Measurements from ENCODE around the gene DPH2. TPM values are rescaled to one million over a fixed set of nuclear protein-coding genes. Genes with fewer than 3 reads are reported as not detected.

The DPH2 gene
- total RNA-seq, 4 donors from 2014 or later, result 10.4 to 16.8 (median 12.3) TPM

DNA sequence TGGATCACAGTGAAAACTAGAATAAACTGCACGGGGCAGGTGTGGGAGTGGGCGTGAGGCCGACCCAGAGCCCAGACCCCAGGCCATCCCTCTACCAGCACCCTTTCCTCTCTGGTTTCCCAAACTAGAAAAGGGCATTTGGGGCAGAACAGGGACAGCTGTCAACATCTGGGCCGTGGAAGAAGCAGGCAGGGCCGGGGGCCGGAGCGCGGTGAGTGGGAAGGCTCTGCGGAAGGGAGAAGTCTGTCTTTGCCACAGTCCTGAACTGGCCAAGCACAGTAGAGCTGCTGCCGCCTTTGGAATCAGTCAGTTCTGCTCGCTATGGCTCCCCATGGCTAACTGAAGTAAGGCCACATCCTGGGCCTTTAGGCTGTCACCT lies 28.2 kb downstream of the DPH2 start:
- TF ChIP-seq, protein P1, sequence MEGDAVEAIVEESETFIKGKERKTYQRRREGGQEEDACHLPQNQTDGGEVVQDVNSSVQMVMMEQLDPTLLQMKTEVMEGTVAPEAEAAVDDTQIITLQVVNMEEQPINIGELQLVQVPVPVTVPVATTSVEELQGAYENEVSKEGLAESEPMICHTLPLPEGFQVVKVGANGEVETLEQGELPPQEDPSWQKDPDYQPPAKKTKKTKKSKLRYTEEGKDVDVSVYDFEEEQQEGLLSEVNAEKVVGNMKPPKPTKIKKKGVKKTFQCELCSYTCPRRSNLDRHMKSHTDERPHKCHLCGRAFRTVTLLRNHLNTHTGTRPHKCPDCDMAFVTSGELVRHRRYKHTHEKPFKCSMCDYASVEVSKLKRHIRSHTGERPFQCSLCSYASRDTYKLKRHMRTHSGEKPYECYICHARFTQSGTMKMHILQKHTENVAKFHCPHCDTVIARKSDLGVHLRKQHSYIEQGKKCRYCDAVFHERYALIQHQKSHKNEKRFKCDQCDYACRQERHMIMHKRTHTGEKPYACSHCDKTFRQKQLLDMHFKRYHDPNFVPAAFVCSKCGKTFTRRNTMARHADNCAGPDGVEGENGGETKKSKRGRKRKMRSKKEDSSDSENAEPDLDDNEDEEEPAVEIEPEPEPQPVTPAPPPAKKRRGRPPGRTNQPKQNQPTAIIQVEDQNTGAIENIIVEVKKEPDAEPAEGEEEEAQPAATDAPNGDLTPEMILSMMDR (IDR thresholded peaks at IDR 0.05; ENCODE audit: low read depth), result no peak

DNA sequence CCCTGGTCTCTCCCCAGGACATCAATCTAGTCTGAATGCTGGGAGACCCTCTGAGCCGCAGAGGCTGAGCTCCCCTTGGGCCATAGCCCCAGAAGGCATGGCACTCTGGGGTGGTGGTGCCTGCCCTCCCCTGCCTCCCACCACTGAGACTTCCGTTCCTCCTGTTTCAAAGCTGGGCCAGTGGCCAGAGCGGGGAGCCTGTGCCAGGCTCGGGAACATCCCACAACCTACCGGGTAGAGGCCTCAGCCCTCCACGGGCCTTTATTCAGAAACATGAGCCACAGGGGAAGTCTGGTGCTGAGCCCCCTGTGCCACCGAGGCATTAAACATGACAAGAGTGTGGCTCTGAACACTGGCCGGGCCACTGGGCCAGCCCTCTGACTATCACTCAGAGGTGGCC lies 29.6 kb downstream of the DPH2 start:
- TF ChIP-seq, protein P1 (IDR thresholded peaks at IDR 0.05; ENCODE audit: low read depth), result no peak

DNA sequence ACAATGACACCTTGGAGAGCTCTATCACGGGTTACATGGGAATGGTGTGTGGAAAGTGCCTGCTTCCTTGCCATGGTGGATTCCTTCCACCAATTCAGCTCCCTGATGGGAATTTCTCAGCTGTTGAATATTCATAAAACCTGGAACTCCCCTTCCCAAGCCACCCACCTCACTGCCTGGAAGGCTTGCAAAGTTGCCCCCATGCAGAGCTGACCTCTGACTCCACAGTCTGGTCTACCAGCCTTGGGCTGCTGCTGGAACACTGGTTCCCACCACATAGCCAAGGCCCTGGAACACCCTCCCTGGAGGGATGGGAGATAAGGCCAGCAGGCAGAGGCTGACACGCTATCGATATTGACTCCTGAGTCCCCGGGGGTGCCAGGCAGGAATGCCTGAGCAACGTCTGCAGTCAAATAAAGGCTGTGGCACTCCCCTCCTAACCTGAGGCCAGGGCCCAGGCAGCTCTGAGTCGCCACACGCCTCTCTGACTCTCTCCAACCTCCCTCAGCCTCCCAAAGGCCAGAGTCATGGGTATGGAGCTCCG lies 30.4 kb downstream of the DPH2 start:
- TF ChIP-seq, protein P1 (IDR thresholded peaks at IDR 0.05; ENCODE audit: low read depth), result no peak

DNA sequence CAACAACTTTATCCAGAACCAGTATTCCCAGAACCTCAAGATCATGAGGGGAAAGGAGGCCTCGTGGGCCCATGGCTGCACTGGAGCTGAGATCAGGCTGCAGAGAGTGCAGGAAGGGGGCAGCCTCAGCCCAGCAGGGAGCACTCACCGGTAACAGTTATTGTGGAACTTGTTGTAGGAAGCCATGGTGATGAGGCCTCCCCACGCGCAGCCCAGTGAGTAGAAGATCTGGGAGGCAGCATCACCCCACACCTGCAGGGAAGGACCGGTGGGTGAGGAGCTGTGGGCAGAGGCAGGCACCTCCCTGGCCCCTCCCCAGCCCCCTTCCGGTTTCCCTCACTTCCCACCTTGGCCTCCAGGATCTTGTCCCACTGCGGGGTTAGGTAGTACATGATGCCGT lies 32.4 kb downstream of the DPH2 start:
- TF ChIP-seq, protein P1 (IDR thresholded peaks at IDR 0.05; ENCODE audit: low read depth), result no peak

DNA sequence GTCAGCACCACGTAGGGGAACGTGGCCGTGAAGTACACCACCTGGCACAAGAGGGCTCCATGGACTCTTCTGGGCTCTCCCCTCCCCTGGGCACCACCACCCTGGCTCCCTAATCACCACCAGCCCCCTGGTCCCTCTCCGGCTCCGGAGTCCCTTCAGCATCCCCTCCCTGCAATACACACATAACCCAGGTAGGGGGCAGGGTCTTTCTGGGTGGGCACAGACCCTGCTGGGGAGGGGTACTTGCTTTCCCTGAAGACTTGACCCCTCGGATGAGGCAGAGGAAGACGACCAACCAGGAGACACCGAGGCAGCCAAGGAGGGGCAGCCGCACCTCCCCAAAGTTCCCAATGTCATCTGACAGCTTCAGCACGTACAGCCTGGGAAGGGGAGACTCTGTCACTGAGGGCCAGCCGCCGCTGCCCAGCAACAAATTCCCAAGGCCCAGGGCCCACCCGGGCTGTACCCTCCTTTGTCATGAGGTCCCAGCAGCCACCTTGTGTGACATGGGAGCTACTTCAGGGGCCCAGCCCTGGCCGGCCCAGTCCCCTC lies 32.9 kb downstream of the DPH2 start:
- TF ChIP-seq, protein P1 (IDR thresholded peaks at IDR 0.05; ENCODE audit: low read depth), result no peak

DNA sequence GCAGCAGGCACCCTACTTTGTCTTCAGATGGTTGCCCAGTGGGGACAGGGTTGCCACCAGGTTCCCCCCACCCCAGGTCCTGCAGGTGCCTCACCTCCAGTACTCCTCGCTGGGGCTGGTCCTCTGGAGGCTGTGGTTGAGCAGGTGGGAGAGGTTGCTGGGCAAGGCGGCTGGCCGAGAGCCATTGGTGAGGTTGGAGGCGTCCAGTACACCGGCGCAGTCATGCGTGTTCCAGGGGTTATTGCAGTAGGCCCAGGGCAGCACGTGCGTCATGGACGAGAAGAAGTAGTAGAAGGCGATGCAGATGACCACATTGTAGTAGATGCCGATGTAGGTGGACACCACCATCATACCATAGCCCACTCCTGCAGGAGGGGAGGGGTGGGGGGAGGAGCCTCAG lies 38.4 kb downstream of the DPH2 start:
- TF ChIP-seq, protein P1 (IDR thresholded peaks at IDR 0.05; ENCODE audit: low read depth), result no peak

DNA sequence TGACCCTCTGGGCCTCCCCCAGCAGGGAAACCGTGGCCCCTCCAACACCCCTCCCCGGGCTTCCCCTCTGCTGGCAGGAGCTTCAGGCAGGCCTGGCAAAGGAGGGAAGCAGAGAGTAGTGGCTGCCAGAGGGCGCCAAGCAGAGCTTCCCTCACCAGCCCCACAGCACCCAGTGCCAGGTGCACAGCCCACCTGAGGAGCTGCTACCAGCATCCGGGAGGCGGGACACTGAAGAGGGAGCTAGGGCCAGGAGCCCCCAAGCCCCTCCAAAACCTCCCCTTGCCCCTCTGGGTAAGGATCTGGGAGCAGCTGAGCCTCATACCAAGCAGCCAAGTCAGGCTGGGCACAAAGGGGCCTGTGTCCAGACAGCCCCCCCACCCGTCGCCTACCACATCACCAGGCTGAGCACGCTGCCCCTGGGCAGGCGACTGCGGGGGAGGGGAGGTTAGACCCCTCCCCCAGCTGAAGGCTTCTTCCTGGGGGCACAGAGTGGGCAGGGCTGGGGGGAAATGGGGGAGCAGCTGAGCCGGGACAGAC lies 41.2 kb downstream of the DPH2 start:
- TF ChIP-seq, protein P1 (IDR thresholded peaks at IDR 0.05; ENCODE audit: low read depth), result no peak

All from subcutaneous adipose tissue (tissue), 4 donors.